Large intestine (tissue), 3 donors: ENCODE results near the gene ABHD14A. TPM values are rescaled to one million over a fixed set of nuclear protein-coding genes. Genes with fewer than 3 reads are reported as not detected.

Experiments used
- DNase-seq, 2 donors: peaks; one replicate each; pipeline versions ENCODE4 v3.0.0 to v3.0.0-alpha.2; 2013
- H3K27ac ChIP-seq: one replicate; pipeline ENCODE4 v1.5.1; 2013; ENCODE audit warnings: low read length
- H3K27me3 ChIP-seq: 2 replicates; pipeline ENCODE4 v1.6.1; 2013; ENCODE audit warnings: low read length; ENCODE audit not compliant: control insufficient read depth, insufficient read depth
- H3K36me3 ChIP-seq: 2 replicates; pipeline ENCODE4 v1.6.1; 2013; ENCODE audit warnings: low read length; ENCODE audit not compliant: control insufficient read depth, insufficient read depth
- H3K4me1 ChIP-seq: one replicate; pipeline ENCODE4 v1.6.1; 2013; ENCODE audit warnings: low read length; ENCODE audit not compliant: control insufficient read depth, insufficient read depth
- H3K4me3 ChIP-seq: one replicate; pipeline ENCODE4 v1.5.1; 2013; ENCODE audit warnings: low read length
- H3K9me3 ChIP-seq: one replicate; pipeline ENCODE4 v1.6.1; 2013; ENCODE audit warnings: mild to moderate bottlenecking, low read depth, low read length, moderate library complexity; ENCODE audit not compliant: control insufficient read depth
- WGBS: methylation state at CpG from one replicate; pipeline ENCODE4 v1.1.5; 2013; ENCODE audit warnings: low lambda C conversion rate; ENCODE audit not compliant: insufficient coverage; 5-methylcytosine and 5-hydroxymethylcytosine counted together
- polyA plus RNA-seq: library from polyadenylated mRNA; unstranded; fragments of 120-200 nt; gene quantifications from one replicate; pipeline ENCODE4 v1.2.1, GENCODE V29; 2013

The ABHD14A gene
- polyA plus RNA-seq, 1 donor, result 14.1 TPM

DNA sequence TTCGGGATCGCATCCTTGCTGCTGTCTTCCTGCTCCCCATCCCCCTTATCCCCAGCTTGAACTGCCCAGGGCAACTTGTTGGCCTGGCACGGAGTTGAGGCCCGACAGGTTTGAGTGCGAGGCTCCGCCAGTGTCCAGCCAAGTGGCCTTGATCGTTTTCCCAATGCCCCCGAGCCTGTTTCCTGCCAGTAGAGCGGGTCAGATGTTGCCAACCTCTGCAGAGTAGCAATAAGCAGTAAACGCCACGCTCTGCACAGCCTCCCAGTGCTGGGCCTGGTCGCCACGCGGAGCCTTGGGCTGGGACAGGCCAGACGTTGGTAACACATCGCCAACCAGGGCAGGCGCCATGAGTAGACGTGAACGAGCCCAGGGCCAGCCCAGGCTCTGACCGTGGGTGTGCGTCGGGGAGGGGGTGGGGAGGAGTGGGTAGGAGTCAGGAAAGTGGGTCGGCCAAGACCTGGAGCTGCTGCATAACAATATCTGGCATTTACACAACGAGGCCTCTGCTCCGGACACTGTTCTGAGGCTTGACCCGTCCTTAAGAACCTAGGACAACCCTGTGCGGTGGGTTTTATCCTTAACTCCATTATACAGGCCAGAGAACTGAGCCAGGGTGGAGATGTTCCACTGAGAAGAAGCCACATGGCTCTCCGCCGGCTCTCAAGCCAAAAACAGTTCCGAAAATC is 444 bp upstream of the ABHD14A start:
- WGBS, result no CpG with 5 or more reads among the region's 30 CpGs
- Histone ChIP-seq H3K27me3 (no peaks in the 10 kb centered on the region), H3K36me3 (peaks cover 3% of the 10 kb centered on the region), H3K4me1 (peaks cover 14% of the 10 kb centered on the region), H3K4me3 (peak overlapping the region; percentile 93), H3K9me3 (no peaks in the 10 kb centered on the region), H3K27ac (peak overlapping the region; percentile 96)
- DNase-seq, result no peak

DNA sequence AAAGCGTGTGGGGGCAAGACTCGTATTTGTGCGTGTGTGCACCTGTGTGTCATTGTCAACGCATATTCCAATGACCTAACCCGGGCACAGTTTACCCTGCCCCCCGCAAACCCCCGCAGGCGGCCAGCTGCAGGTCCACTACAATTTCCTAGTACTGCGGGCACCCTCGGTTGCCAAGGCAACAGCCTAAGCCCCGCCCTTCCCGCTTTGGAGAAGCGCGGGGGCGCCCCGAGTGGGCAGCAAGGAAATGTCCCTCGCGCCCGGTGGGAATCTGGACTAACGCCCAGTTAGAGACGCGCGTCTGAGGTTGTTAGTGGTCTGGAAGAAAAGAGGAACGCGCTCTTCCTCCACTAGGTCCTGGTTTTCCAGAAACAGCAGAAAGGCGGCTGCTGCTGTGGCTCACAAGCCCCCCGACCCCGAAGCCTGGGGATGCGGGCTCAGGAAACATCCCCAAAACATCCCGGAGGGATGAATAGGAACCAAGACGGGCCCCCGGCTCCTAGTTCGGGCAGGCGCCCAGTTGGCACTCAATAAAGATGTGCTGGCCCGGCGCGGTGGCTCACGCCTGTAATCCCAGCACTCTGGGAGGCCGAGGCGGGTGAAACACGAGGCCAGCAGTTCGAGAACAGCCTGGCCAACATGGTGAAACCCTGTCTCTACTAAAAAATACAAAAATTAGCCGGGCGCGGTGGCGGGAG is 1.1 kb downstream of the ABHD14A start:
- Histone ChIP-seq H3K27ac (peak overlapping the region; percentile 96), H3K9me3 (no peaks in the 10 kb centered on the region), H3K4me1 (peaks cover 17% of the 10 kb centered on the region), H3K36me3 (peaks cover 5% of the 10 kb centered on the region), H3K27me3 (no peaks in the 10 kb centered on the region), H3K4me3 (peak overlapping the region; percentile 93)
- DNase-seq, result peak; percentile 56 to 74
- no CpG with 5 or more reads among the region's 46 CpGs for WGBS

DNA sequence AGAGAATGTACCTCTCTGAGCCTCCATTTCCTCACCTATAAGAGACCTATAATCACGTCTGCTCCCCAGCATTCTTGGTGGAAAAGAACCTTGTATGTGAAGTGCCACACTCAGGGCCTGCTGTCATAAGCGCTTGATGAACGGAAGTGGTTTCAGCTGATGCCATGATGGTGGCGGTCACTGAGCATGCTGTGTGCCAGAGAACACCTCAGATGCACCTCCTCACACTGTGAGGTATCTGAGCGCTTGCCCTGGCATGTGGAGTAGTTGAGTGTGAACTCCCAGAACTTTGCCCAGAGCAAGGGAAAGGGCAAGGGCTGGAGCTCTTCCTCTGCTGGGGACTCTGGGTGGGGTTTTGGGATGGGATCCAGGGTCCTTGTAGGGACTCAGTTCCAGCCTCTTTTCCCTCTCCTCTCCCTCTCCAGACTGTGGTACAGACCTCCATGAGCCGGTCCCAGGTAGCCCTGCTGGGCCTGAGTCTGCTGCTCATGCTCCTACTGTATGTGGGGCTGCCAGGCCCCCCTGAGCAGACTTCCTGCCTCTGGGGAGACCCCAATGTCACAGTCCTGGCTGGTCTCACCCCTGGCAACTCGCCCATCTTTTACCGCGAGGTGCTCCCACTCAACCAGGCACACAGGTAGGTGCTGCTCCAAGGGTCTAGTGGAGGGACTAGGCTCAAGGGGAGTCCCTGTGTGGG is 2.7 kb downstream of the ABHD14A start:
- WGBS, result no CpG with 5 or more reads among the region's 9 CpGs
- Histone ChIP-seq H3K9me3 (no peaks in the 10 kb centered on the region), H3K4me3 (no peak overlapping the region), H3K36me3 (peaks cover 5% of the 10 kb centered on the region), H3K27ac (no peak overlapping the region), H3K27me3 (no peaks in the 10 kb centered on the region), H3K4me1 (peaks cover 32% of the 10 kb centered on the region)
- no peak for DNase-seq

DNA sequence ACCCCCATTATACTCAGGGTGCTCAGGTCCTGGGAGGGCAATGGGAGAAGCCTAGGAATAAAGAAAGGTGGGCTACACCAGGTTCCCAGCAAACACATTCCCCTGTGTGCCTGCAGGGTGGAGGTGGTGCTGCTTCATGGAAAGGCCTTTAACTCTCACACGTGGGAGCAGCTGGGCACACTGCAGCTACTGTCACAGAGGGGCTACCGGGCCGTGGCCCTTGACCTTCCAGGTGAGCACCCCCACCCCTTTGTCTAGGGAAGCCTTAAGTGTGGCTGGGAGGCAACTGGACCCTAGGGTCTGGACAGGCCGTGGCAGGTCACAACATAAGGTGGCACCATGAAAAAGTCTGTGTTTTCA is 3.3 kb downstream of the ABHD14A start:
- Histone ChIP-seq H3K4me3 (no peak overlapping the region), H3K4me1 (peaks cover 35% of the 10 kb centered on the region), H3K27me3 (no peaks in the 10 kb centered on the region), H3K36me3 (peaks cover 5% of the 10 kb centered on the region), H3K9me3 (no peaks in the 10 kb centered on the region), H3K27ac (no peak overlapping the region)
- DNase-seq, result no peak
- no CpG with 5 or more reads among the region's 4 CpGs for WGBS

DNA sequence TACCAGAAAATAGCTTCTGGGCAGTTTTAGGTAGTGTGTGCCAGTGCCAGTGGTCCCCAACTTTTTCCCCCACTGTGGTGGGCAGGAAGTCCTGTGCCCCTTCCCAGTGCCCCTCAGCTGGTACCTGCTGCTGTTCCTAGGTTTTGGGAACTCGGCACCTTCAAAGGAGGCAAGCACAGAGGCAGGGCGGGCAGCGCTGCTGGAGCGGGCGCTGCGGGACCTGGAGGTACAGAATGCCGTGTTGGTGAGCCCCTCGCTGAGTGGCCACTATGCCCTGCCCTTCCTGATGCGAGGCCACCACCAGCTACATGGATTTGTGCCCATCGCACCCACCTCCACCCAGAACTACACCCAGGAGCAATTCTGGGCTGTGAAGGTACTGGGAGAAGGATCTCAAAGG is 5.4 kb downstream of the ABHD14A start:
- Histone ChIP-seq H3K9me3 (no peaks in the 10 kb centered on the region), H3K4me3 (no peak overlapping the region), H3K36me3 (peaks cover 5% of the 10 kb centered on the region), H3K27me3 (no peaks in the 10 kb centered on the region), H3K4me1 (peaks cover 44% of the 10 kb centered on the region), H3K27ac (no peak overlapping the region)
- WGBS, result no CpG with 5 or more reads among the region's 10 CpGs
- DNase-seq, result no peak

DNA sequence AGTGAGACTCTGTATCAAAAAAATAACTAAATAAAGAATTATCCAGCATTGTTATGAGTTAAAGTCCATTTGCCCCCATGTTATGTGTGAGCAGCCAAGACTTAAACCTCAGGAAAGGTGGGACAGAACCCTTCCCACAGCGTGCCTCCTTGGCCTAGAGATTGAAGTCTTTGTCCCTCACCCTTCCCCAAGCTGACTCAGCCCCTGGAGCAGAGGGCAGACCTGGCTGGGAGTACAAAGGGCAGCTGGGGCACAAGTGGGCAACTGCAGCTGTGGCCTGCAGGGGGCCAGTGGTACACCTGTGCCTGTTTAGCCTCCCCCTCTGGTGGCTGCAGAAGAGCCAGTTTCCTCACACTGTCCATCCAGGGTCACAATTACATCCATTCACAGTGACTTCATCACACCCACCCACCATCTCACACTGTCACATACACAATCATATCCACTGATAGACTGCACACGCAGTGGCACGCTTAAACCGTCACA is 7.5 kb downstream of the ABHD14A start:
- whole genome bisulfite sequencing, result no CpG with 5 or more reads among the region's 4 CpGs
- Histone ChIP-seq H3K4me1 (peaks cover 59% of the 10 kb centered on the region), H3K27me3 (no peaks in the 10 kb centered on the region), H3K27ac (peak overlapping the region; percentile 100), H3K4me3 (peak overlapping the region; percentile 74), H3K9me3 (no peaks in the 10 kb centered on the region), H3K36me3 (peaks cover 9% of the 10 kb centered on the region)
- peak; percentile 95 to 98 for DNase-seq

DNA sequence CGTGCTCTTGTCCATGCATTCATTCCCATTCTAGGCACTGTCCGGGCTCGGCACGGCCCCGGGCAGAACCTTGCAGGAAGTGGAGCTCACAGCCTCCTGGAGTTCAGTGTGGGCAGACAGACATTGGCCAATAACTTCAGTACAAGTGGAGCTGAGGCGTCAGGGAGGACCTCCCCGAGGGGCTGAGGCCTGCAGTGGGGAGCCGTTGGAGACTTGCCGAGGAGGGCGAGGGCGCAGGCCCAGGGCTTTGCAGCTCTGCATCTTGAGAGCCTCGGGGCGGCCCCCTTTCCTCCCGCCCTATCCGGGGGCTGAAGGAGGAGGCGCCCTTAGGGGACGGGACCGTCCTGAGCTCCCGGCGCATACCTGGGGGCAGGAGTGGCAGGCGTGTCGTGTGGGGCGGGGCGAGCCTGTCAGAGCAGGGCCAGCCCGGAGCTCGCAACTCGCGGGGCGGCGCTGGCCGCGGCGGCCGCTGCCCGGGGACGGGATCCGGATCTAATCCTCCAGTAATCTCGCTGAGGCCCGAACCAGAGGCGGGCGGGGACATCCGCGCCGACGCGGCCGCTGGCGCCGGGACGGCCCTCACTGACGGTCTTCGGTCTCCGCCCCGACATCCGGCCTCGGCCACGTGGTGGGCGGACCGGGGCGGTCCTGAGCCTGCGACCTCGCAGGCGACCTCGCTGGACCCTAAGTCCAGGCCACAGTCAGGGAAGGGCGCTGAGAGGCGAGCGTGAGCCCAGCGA is 8.1 kb downstream of the ABHD14A start, which contains the start of gene ACY1:
TSS of gene ACY1 (plus strand) at position 698 of the 740 bp plus-strand sequence. CDS start 530 bp downstream, outside the sequence.
- Histone ChIP-seq H3K27ac (peak within 1 kb of the TSS; percentile 100), H3K4me1 (peaks cover 62% of the 10 kb centered on the region), H3K36me3 (peaks cover 9% of the 10 kb centered on the region), H3K27me3 (no peaks in the 10 kb centered on the region), H3K9me3 (no peaks in the 10 kb centered on the region), H3K4me3 (peak within 1 kb of the TSS; percentile 74)
- DNase-seq, result peak; percentile 95 to 98
- no CpG with 5 or more reads among the region's 68 CpGs for WGBS

DNA sequence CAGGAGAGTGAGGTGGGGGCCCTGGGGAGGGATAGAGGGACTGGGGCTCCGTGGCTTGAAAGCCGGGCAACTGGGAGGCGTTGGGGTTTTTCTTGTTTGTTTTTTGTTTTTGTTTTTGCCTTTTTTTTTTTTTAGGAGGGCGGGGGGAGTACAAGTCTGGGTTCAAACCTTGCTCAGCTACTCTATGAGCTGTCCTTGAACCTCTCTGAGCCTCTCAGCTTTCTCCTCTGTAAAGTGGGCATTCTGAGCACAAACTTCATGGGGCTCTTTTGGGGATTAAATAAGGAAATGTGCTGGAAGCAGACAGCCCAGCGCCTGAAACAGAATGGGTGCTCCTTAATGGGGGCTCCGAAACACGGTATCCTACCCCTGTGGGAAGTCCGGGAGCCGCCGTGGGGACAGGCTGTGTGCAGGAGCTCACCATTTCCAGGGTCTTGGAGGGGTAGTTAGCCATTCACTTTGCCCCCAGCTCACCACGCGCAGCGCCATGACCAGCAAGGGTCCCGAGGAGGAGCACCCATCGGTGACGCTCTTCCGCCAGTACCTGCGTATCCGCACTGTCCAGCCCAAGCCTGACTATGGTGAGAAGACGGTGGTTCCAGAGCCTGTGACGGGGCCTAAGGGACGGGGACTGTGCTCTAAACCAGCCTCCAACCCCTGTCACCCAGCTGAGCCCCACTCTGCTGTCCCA is 8.9 kb downstream of the ABHD14A start:
- Histone ChIP-seq H3K9me3 (no peaks in the 10 kb centered on the region), H3K4me3 (peak overlapping the region; percentile 74), H3K27me3 (no peaks in the 10 kb centered on the region), H3K27ac (peak overlapping the region; percentile 100), H3K36me3 (peaks cover 13% of the 10 kb centered on the region), H3K4me1 (peaks cover 62% of the 10 kb centered on the region)
- DNase-seq, result no peak
- no CpG with 5 or more reads among the region's 22 CpGs for WGBS

DNA sequence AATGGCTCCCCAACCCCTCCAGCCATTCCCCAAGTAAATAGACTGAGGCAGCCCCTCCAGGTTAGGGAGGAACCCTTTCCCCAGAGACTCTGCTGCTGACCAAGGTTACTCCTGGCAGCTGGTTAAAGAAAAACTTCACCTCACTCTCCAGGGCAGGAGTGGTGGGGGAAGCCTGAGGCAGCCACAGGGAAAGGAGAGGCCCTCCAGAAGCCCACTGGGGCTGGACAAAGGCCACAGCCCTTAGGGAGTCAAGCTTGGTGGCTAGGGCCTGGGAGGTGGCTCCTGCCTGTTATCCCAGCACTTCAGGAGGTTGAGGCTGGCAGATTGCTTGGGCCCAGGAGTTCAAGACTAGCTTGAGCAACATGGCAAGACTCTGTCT is 9.4 kb downstream of the ABHD14A start:
- Histone ChIP-seq H3K27ac (peak overlapping the region; percentile 100), H3K4me3 (peak overlapping the region; percentile 74), H3K9me3 (no peaks in the 10 kb centered on the region), H3K36me3 (peaks cover 17% of the 10 kb centered on the region), H3K27me3 (no peaks in the 10 kb centered on the region), H3K4me1 (peaks cover 62% of the 10 kb centered on the region)
- peak in 1 of 2 donors; percentile 59 for DNase-seq
